GM12892 (cell line): ENCODE results near the gene NACAD.

Source experiments
- POLR2A ChIP-seq: IDR thresholded peaks from 2 replicates; pipeline ENCODE4 v1.6.1; 2011; ENCODE audit warnings: low read depth, low read length, control low read depth
- POLR2AphosphoS5 ChIP-seq: IDR thresholded peaks from 2 replicates; pipeline ENCODE4 v1.6.1; 2011; ENCODE audit warnings: low read depth, low read length, control low read depth
- TAF1 ChIP-seq: IDR thresholded peaks from 2 replicates; pipeline ENCODE4 v1.6.1; 2011; ENCODE audit warnings: low read depth, mild to moderate bottlenecking, control low read depth, low read length, borderline replicate concordance

DNA sequence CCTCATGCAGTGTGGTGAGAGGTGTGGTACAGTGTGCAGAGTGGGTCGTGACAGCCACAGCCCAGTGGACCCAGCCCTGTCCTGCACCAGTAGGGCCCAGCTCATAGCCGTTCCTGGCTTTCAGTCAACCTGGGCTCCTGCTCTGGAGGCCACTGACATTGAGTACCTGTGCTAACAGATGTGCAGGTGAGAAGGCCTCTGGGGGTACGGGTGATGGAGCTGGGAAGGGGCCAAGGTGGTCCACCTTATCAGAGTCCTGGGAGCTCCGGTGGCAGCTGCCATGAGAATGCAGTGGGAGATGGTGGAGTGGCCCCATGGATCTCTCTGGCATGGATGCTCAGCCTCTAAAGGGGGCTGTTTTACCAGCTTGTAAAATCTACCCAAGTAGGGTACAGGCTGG is 28.8 kb upstream of the NACAD start:
- TF ChIP-seq POLR2A, result no peak
- TF ChIP-seq POLR2AphosphoS5, result no peak
- no peak for TF ChIP-seq TAF1
